Measurements from ENCODE around the gene RIMS4. TPM values are rescaled to one million over a fixed set of nuclear protein-coding genes. Genes with fewer than 3 reads are reported as not detected.

Gene RIMS4
- total and polyA plus RNA-seq, 9 of the 15 experiments (the other 6 are each of a cell fraction or from before 2014, with no cell fraction given), result 0.04 TPM; not detected in 8

DNA sequence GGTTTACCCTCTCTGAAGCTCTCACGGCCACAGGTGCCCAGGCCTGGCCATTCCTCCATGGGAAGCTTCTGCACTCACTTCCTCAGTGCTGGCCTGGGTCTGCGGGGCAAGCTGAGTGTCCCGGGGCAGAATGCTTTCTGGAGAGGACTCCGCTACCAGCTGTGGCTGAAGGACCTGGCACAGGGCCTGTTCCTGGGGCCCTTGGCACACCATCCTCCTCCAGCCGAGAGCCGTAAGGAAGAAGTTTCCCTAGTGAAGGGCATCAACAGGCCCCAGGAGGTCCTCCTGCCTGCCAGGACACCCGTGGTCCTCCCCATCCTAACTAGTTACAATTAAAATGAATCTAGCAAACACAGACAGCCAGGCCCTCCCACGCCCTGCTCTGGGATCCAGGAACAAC, 78.7 kb downstream of the RIMS4 start:
- Histone ChIP-seq H3K9me1 (ENCODE audit: control insufficient read depth, insufficient read depth, low read length) (no peaks in the 10 kb centered on the region), H3K4me2 (ENCODE audit: insufficient read depth, low read length) (no peak overlapping the region), H4K20me1 (replicated peaks; ENCODE audit: control insufficient read depth, insufficient read depth, low read length) (peaks cover 6% of the 10 kb centered on the region; the same call in 1 of the 2 replicates), H3K36me3 (ENCODE audit: control insufficient read depth, insufficient read depth, low read length) (no peaks in the 10 kb centered on the region), H3K4me3 (no peak overlapping the region), H3K4me1 (replicated peaks in 1 of 2; ENCODE audit: control insufficient read depth in 2 of 2, insufficient read depth in 2 of 2, low read length in 2 of 2) (peaks cover 0 to 4% of the 10 kb centered on the region in 2 experiments; a peak in 2 of 5 replicates), H3K79me2 (ENCODE audit: control insufficient read depth, insufficient read depth, low read length) (no peaks in the 10 kb centered on the region), H3K27ac (ENCODE audit: extremely low read depth, low read depth, low read length) (no peak overlapping the region), H3K27me3 (ENCODE audit: control insufficient read depth in 2 of 2, insufficient read depth in 2 of 2, low read length in 2 of 2) (peaks cover 19 to 37% of the 10 kb centered on the region in 2 experiments; a peak in 4 of 5 replicates), H2AFZ (ENCODE audit: low read depth, low read length) (no peak overlapping the region), H3K9me3 (replicated peaks; ENCODE audit: control insufficient read depth, insufficient read depth, low read depth, low read length) (no peaks in the 10 kb centered on the region; the same call in 1 of the 2 replicates), H3K9ac (ENCODE audit: insufficient read depth in 1 of 2, low read depth in 2 of 2, low read length in 2 of 2) (no peak overlapping the region)
- FAIRE-seq, result no peak
- 8% methylated on average over 8 of the region's 8 CpGs for WGBS (ENCODE audit: insufficient coverage, low coverage, missing lambda C conversion rate)
- no peak for ATAC-seq
- in situ Hi-C loops (cut with MboI) (no loop called here), intact Hi-C loops (cut with micrococcal nuclease) (loop anchor here (5.0 kb wide), 2 partner anchors 136 to 514 kb away; no protein-coding TSS in a partner anchor)
- ChIA-PET POLR2A (interaction anchor here (0.6 to 1.2 kb wide), 2 partner anchors 29 to 42 kb away, joined by 3 to 4 read pairs; no protein-coding TSS in a partner anchor), CTCF (ENCODE audit: low intra/inter-chr PET ratio) (interaction anchor here (6.8 kb wide), 1 partner anchor 46 kb away, joined by 58 read pairs; no protein-coding TSS in a partner anchor)
- DNase-seq (ENCODE audit: extremely low read depth in 1 of 4, low spot score in 3 of 4), result no peak
- BruUV-seq (replicated peaks), result no TSS peak
- no peak for TF ChIP-seq TCF7 (IDR thresholded peaks at IDR 0.05; ENCODE audit: borderline replicate concordance)
- no peak for TF ChIP-seq ZNF778 (CRISPR knock-in tag; IDR thresholded peaks at IDR 0.05)
- no peak for TF ChIP-seq TAF7 (tag; IDR thresholded peaks at IDR 0.05)
- TF ChIP-seq, protein P1, sequence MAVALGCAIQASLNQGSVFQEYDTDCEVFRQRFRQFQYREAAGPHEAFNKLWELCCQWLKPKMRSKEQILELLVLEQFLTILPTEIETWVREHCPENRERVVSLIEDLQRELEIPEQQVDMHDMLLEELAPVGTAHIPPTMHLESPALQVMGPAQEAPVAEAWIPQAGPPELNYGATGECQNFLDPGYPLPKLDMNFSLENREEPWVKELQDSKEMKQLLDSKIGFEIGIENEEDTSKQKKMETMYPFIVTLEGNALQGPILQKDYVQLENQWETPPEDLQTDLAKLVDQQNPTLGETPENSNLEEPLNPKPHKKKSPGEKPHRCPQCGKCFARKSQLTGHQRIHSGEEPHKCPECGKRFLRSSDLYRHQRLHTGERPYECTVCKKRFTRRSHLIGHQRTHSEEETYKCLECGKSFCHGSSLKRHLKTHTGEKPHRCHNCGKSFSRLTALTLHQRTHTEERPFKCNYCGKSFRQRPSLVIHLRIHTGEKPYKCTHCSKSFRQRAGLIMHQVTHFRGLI (CRISPR knock-in tag; IDR thresholded peaks at IDR 0.05), result no peak
- no peak for TF ChIP-seq ERF (CRISPR knock-in tag; IDR thresholded peaks at IDR 0.05)
- TF ChIP-seq ZBED1 (IDR thresholded peaks at IDR 0.05), result no peak
- no peak for TF ChIP-seq CBX5 (IDR thresholded peaks at IDR 0.05; ENCODE audit: borderline replicate concordance, low read depth)
- TF ChIP-seq, protein P2, sequence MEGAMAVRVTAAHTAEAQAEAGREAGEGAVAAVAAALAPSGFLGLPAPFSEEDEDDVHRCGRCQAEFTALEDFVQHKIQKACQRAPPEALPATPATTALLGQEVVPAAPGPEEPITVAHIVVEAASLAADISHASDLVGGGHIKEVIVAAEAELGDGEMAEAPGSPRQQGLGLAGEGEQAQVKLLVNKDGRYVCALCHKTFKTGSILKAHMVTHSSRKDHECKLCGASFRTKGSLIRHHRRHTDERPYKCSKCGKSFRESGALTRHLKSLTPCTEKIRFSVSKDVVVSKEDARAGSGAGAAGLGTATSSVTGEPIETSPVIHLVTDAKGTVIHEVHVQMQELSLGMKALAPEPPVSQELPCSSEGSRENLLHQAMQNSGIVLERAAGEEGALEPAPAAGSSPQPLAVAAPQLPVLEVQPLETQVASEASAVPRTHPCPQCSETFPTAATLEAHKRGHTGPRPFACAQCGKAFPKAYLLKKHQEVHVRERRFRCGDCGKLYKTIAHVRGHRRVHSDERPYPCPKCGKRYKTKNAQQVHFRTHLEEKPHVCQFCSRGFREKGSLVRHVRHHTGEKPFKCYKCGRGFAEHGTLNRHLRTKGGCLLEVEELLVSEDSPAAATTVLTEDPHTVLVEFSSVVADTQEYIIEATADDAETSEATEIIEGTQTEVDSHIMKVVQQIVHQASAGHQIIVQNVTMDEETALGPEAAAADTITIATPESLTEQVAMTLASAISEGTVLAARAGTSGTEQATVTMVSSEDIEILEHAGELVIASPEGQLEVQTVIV (CRISPR knock-in tag; IDR thresholded peaks at IDR 0.05; ENCODE audit: borderline replicate concordance), result no peak
- TF ChIP-seq POLR3G (IDR thresholded peaks at IDR 0.05; ENCODE audit: extremely low read depth, insufficient read length, insufficient replicate concordance), result no peak
- TF ChIP-seq, protein P3, sequence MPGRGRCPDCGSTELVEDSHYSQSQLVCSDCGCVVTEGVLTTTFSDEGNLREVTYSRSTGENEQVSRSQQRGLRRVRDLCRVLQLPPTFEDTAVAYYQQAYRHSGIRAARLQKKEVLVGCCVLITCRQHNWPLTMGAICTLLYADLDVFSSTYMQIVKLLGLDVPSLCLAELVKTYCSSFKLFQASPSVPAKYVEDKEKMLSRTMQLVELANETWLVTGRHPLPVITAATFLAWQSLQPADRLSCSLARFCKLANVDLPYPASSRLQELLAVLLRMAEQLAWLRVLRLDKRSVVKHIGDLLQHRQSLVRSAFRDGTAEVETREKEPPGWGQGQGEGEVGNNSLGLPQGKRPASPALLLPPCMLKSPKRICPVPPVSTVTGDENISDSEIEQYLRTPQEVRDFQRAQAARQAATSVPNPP (IDR thresholded peaks at IDR 0.05; ENCODE audit: borderline replicate concordance, insufficient read depth, insufficient read length), result no peak
- TF ChIP-seq ZNF217 (CRISPR knock-in tag; IDR thresholded peaks at IDR 0.05), result no peak
- TF ChIP-seq RAD21 (CRISPR knock-in tag; conservative IDR thresholded peaks at IDR 0.05 in 1 of 2, IDR thresholded peaks at IDR 0.05 in 1 of 2), result no peak
- TF ChIP-seq ZNF696 (CRISPR knock-in tag; conservative IDR thresholded peaks at IDR 0.05), result no peak
- TF ChIP-seq PRMT5 (CRISPR knock-in tag; IDR thresholded peaks at IDR 0.05), result no peak
- TF ChIP-seq, protein P4, sequence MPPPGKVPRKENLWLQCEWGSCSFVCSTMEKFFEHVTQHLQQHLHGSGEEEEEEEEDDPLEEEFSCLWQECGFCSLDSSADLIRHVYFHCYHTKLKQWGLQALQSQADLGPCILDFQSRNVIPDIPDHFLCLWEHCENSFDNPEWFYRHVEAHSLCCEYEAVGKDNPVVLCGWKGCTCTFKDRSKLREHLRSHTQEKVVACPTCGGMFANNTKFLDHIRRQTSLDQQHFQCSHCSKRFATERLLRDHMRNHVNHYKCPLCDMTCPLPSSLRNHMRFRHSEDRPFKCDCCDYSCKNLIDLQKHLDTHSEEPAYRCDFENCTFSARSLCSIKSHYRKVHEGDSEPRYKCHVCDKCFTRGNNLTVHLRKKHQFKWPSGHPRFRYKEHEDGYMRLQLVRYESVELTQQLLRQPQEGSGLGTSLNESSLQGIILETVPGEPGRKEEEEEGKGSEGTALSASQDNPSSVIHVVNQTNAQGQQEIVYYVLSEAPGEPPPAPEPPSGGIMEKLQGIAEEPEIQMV (tag; conservative IDR thresholded peaks at IDR 0.05; ENCODE audit: low read depth), result no peak
- TF ChIP-seq BRCA1 (IDR thresholded peaks at IDR 0.05), result no peak
- TF ChIP-seq BRCA1 (CRISPR knock-in tag; IDR thresholded peaks at IDR 0.05), result no peak
